Activated CD4-positive, alpha-beta T cell treated with anti-CD3 and anti-CD28 coated beads, Interleukin-2, amount 50 U/mL, for 48 hours (primary cell): ENCODE measurements around the gene YARS1.

ENCODE experiments used
- DNase-seq, 2 experiments: peaks; one replicate each; pipeline ENCODE4 v3.0.0-alpha.2; 2020

The YARS1 gene

GRCh38 chr1:32741413-32742198 lies 75.6 kb downstream of the YARS1 start:
- DNase-seq, result no peak

GRCh38 chr1:32741059-32741412 lies 76.1 kb downstream of the YARS1 start:
- no peak for DNase-seq

- DNase-seq, result no peak
Measured at GRCh38 chr1:32736812-32737791, 80.1 kb downstream of the YARS1 start.

GRCh38 chr1:32733582-32734321 lies 83.4 kb downstream of the YARS1 start:
- DNase-seq, result no peak

- DNase-seq, result no peak
Measured at GRCh38 chr1:32729254-32730046, 87.7 kb downstream of the YARS1 start.

- DNase-seq, result no peak
Measured at GRCh38 chr1:32728413-32729077, 88.6 kb downstream of the YARS1 start.

GRCh38 chr1:32727876-32728275 lies 89.3 kb downstream of the YARS1 start:
- DNase-seq, result no peak

GRCh38 chr1:32725615-32725982 lies 91.6 kb downstream of the YARS1 start:
- no peak for DNase-seq
